DMS153 treated with DMSO at 0.1 percent for 48 hours (cell line): ENCODE results near the gene PCNX2.

Source experiments
- DNase-seq: peaks from one replicate; lab custom pipeline; 2025; ENCODE audit not compliant: unreplicated experiment; lab: John Stamatoyannopoulos, UW

The PCNX2 gene

GRCh38 chr1:233295237-233295974, at the start of gene PCNX2:
PCNX2 (minus strand) TSS chr1:233295725; CDS start chr1:233295478, 247 bp downstream.
- peak; percentile 7 for DNase-seq

- DNase-seq, result no peak
These were observed 47.7 kb upstream of the PCNX2 start for GRCh38 chr1:233343262-233343661.

- no peak for DNase-seq
These were observed 46.6 kb upstream of the PCNX2 start for GRCh38 chr1:233342086-233342485.

GRCh38 chr1:233340966-233341516, 45.5 kb upstream of the PCNX2 start:
- no peak for DNase-seq

GRCh38 chr1:233340031-233340555, 44.6 kb upstream of the PCNX2 start:
- no peak for DNase-seq

GRCh38 chr1:233338102-233338501, 42.6 kb upstream of the PCNX2 start:
- DNase-seq, result no peak

- DNase-seq, result no peak
These were observed 42.0 kb upstream of the PCNX2 start for GRCh38 chr1:233337505-233337904.

- DNase-seq, result no peak
These were observed 41.3 kb upstream of the PCNX2 start for GRCh38 chr1:233336554-233337456.

- DNase-seq, result no peak
These were observed 38.6 kb upstream of the PCNX2 start for GRCh38 chr1:233334092-233334491.

- DNase-seq, result no peak
These were observed 37.6 kb upstream of the PCNX2 start for GRCh38 chr1:233333086-233333485.

GRCh38 chr1:233331676-233332519, 36.4 kb upstream of the PCNX2 start:
- DNase-seq, result no peak

- no peak for DNase-seq
These were observed 32.8 kb upstream of the PCNX2 start for GRCh38 chr1:233328142-233328921.

- no peak for DNase-seq
These were observed 32.2 kb upstream of the PCNX2 start, which contains the start of gene MAP3K21 for GRCh38 chr1:233327651-233328141. MAP3K21 (plus strand) TSS chr1:233327724; CDS start chr1:233328029, 305 bp downstream.

- DNase-seq, result peak; percentile 53
These were observed 31.5 kb upstream of the PCNX2 start for GRCh38 chr1:233326811-233327650.

- DNase-seq, result no peak
These were observed 30.8 kb upstream of the PCNX2 start for GRCh38 chr1:233326319-233326718.

GRCh38 chr1:233323718-233324117, 28.2 kb upstream of the PCNX2 start:
- no peak for DNase-seq

GRCh38 chr1:233320023-233320422, 24.5 kb upstream of the PCNX2 start:
- no peak for DNase-seq

GRCh38 chr1:233319272-233319671, 23.7 kb upstream of the PCNX2 start:
- no peak for DNase-seq

- DNase-seq, result no peak
These were observed 20.9 kb upstream of the PCNX2 start for GRCh38 chr1:233316473-233316872.
